Measurements from ENCODE around the gene CYP4Z1.
"Not testable (repeated sequence)": the region's sequence is repeated elsewhere in the genome, so short reads cannot be mapped to it uniquely, and the experiment has no call there.

- TF ChIP-seq POLR2AphosphoS5 (IDR thresholded peaks at IDR 0.05; ENCODE audit: borderline replicate concordance, low read depth, low read length); EZH2 (IDR thresholded peaks at IDR 0.05); FOXP2 (optimal IDR thresholded peaks at IDR 0.05; ENCODE audit: control extremely low read depth, extremely low read length, insufficient read depth): not testable (repeated sequence)
Measured at GRCh38 chr1:47126997-47127396, 60.0 kb downstream of the CYP4Z1 start.

Measured in SK-N-MC (cell line).